ENCODE data around the gene FMO4.

FMO4 gene, protein sequence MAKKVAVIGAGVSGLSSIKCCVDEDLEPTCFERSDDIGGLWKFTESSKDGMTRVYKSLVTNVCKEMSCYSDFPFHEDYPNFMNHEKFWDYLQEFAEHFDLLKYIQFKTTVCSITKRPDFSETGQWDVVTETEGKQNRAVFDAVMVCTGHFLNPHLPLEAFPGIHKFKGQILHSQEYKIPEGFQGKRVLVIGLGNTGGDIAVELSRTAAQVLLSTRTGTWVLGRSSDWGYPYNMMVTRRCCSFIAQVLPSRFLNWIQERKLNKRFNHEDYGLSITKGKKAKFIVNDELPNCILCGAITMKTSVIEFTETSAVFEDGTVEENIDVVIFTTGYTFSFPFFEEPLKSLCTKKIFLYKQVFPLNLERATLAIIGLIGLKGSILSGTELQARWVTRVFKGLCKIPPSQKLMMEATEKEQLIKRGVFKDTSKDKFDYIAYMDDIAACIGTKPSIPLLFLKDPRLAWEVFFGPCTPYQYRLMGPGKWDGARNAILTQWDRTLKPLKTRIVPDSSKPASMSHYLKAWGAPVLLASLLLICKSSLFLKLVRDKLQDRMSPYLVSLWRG

DNA sequence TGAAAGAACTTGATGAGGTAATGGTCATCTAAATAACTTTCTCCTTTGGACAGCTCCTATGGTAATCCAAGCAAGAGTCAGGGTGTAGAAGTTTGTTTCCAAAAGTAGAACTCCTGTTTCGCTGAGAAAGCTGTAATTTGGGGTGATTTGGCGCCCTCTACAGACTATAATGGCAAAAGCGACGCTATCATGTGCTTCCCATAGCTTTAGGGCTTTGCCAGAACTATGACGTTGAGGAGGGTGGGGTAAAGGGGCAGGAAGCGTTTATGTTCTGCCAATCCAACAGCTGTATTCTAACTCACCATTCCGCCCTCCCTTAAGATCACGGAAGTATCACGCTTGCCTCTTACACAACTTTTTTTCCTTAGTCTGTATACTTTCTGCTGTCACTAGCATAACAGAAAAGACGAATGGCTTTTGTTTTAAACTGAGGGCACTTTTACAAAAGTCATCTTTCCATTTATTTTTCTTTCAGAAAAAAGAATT, at the start of gene FMO4:
FMO4 (plus strand) TSS at position 349 of the 486 bp plus-strand sequence. CDS start 5,643 bp downstream, outside the sequence.
- TF ChIP-seq, protein P1, sequence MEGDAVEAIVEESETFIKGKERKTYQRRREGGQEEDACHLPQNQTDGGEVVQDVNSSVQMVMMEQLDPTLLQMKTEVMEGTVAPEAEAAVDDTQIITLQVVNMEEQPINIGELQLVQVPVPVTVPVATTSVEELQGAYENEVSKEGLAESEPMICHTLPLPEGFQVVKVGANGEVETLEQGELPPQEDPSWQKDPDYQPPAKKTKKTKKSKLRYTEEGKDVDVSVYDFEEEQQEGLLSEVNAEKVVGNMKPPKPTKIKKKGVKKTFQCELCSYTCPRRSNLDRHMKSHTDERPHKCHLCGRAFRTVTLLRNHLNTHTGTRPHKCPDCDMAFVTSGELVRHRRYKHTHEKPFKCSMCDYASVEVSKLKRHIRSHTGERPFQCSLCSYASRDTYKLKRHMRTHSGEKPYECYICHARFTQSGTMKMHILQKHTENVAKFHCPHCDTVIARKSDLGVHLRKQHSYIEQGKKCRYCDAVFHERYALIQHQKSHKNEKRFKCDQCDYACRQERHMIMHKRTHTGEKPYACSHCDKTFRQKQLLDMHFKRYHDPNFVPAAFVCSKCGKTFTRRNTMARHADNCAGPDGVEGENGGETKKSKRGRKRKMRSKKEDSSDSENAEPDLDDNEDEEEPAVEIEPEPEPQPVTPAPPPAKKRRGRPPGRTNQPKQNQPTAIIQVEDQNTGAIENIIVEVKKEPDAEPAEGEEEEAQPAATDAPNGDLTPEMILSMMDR (IDR thresholded peaks at IDR 0.05; ENCODE audit: control insufficient read depth, insufficient read depth, low read depth, low read length, missing control alignments), result peak; percentile 82
- DNase-seq (ENCODE audit: low read depth), result peak; percentile 99
- peak within 1 kb of the TSS; percentile 2; the same call in 1 of the 2 replicates for H3K4me3 ChIP-seq (ENCODE audit: control insufficient read depth, low read depth, low read length)

DNA sequence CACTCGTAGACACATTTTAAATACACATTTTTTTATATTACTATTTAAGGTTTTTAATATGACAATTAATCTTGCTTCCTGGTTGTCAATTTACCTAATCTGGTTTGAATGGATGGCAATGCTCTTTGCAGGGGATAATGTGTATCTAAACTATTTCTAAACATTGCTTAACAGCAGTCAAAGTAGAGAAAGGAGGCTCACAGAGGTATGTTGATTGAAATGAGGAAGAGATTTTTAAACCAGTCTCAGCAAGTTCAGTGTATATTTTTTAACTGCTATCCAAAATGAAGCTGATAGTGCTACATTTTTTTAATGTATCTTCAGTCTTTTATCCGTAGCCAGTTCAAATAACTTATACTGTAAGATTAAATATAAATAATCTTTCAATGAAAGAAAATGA, 48.3 kb upstream of the FMO4 start:
- no peak overlapping the region for H3K4me3 ChIP-seq (ENCODE audit: control insufficient read depth, low read depth, low read length)
- TF ChIP-seq, protein P1 (IDR thresholded peaks at IDR 0.05; ENCODE audit: control insufficient read depth, insufficient read depth, low read depth, low read length, missing control alignments), result no peak
- no peak for DNase-seq (ENCODE audit: low read depth)

DNA sequence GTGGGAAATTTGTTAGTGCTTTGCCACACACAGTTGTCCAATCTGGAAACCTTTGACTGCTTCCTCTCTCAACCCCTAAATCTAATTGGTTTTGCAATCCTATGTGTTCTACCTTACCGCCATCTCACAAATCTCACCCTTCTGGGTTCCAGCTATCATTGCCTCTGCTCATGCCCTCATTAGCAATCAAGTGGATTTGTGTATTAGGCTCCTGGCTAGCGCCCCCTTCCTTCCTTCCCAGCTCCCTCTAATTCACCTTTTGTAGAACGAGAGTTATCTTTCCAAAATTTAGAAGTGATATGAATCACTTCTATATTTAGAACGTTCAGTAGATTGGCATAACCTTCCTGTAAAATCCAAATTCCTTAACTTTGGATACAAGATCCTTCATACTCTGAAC, 47.1 kb upstream of the FMO4 start:
- TF ChIP-seq, protein P1 (IDR thresholded peaks at IDR 0.05; ENCODE audit: control insufficient read depth, insufficient read depth, low read depth, low read length, missing control alignments), result no peak
- H3K4me3 ChIP-seq (ENCODE audit: control insufficient read depth, low read depth, low read length), result no peak overlapping the region
- DNase-seq (ENCODE audit: low read depth), result no peak

DNA sequence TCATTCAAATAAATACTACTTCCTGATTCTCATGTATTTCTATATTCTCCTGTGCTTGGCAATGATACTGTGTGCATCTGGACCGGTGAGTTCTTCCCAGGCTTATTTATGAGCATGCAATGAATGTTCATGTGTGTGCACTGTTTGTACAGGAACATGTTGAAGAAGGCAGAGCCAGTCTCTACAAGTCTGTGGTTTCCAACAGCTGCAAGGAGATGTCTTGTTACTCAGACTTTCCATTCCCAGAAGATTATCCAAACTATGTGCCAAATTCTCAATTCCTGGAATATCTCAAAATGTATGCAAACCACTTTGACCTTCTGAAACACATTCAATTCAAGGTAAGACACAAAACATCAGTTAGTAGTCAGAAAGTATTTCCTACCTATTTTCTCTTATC, 46.6 kb upstream of the FMO4 start:
- H3K4me3 ChIP-seq (ENCODE audit: control insufficient read depth, low read depth, low read length), result no peak overlapping the region
- TF ChIP-seq, protein P1 (IDR thresholded peaks at IDR 0.05; ENCODE audit: control insufficient read depth, insufficient read depth, low read depth, low read length, missing control alignments), result no peak
- peak; percentile 31 for DNase-seq (ENCODE audit: low read depth)

DNA sequence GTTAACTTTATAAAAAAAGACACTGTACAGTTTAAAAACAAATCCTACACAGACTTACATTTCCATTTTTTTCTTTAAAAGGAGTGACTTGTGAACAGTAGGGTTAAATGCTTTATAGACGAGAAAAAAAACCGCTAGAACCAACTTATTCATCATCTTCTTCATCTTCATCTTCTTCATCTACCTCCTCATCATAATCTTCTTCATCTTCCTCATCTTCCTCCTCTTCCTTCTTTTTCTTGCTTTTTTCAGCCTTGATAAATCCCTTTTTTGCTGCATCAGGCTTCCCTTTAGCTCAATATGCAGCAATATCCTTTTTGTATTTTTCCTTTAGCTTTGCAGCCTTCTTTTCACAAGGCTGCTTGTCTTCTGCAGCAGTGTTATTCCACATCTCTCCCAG, 43.2 kb upstream of the FMO4 start:
- no peak overlapping the region for H3K4me3 ChIP-seq (ENCODE audit: control insufficient read depth, low read depth, low read length)
- no peak for DNase-seq (ENCODE audit: low read depth)
- TF ChIP-seq, protein P1 (IDR thresholded peaks at IDR 0.05; ENCODE audit: control insufficient read depth, insufficient read depth, low read depth, low read length, missing control alignments), result no peak

DNA sequence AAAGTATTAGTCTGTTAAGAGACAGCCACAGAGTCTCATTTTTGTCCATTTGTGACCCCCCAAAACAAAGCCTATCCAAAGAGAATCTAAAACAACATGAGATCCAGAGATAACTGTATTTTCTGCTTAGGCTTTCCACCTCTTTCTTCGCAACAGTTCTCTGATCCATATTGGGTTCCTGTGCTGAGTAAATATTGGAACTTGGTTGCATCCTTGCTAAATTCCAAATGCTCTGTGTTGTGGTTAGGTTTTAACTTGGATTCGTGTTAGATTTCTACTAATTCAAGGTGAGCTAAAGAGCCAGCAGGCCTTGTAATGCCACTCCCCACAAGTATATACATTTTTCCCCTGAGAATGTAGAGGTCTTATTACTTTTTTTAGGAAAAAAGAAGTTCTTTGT, 36.4 kb upstream of the FMO4 start:
- DNase-seq (ENCODE audit: low read depth), result no peak
- TF ChIP-seq, protein P1 (IDR thresholded peaks at IDR 0.05; ENCODE audit: control insufficient read depth, insufficient read depth, low read depth, low read length, missing control alignments), result no peak
- H3K4me3 ChIP-seq (ENCODE audit: control insufficient read depth, low read depth, low read length), result no peak overlapping the region

All from AG09309 (cell line).